SH-SY5Y (cell line): Measurements from ENCODE around the gene KLK1.

Experiments used
- GATA2 ChIP-seq: IDR thresholded peaks from 2 replicates; pipeline ENCODE4 v1.6.1; 2011; ENCODE audit warnings: mild to moderate bottlenecking, low read depth, low read length
- GATA3 ChIP-seq: IDR thresholded peaks from 2 replicates; pipeline ENCODE4 v1.6.1; 2011; ENCODE audit warnings: low read depth, mild to moderate bottlenecking, low read length, moderate library complexity

Gene KLK1

DNA sequence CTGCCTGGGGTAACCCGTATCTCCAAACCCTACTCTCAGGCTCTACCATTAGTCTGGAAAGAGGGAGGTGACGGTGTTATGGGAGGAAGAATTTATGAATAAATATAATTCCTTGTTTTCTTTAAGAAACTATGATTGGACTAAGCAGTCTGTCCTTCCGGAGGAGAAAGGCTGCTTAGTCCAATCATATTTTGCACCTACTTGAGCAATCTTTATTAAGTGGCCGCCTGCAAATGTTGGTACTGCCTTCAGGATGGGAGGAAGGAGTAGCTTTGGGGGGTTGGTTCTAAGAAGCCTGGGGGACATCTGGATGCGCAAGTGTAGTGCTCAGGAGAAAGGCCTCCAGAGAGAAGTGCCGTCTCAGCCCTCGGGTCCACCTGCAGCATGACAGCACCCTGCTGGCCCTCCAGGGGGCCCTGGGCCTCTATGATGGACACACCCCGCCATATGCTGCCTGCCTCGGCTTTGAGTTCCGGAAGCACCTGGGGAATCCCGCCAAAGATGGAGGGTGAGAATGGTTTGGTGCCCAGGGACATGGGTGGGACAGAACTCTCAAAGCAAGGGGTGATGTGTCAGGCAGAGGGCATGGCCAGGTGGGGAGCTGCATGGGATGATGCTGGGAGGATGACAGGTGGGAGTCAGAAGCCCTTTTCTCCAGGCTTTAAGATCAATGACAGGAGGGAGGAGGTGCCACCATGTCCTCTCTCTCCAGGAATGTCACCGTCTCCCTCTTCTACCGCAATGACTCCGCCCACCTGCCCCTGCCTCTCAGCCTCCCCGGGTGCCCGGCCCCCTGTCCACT is 29.3 kb downstream of the KLK1 start:
- TF ChIP-seq GATA3 = no peak
- no peak for TF ChIP-seq GATA2

DNA sequence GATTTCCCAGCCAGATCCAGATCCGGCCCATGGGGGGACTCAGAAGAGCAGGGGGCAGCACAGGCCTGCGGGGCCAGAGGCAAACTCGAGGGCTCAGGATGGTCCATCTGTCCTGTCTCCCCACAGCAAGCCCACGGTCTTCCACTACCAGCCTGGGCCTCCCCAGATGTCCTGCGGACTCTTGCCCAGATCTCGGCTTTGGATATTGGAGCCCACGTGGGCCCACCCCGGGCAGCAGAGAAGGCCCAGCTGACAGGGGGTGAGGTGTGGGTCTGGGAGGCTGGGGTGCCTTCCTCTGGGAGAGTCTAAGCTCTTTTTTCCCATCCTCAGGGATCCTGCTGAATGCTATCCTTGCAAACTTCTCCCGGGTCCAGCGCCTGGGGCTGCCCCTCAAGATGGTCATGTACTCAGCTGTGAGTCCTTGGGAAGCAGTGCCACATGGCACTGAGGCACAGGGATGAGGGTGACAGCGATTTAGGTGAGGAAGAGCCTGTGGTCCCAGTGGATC is 30.0 kb downstream of the KLK1 start:
- no peak for TF ChIP-seq GATA3
- no peak for TF ChIP-seq GATA2

DNA sequence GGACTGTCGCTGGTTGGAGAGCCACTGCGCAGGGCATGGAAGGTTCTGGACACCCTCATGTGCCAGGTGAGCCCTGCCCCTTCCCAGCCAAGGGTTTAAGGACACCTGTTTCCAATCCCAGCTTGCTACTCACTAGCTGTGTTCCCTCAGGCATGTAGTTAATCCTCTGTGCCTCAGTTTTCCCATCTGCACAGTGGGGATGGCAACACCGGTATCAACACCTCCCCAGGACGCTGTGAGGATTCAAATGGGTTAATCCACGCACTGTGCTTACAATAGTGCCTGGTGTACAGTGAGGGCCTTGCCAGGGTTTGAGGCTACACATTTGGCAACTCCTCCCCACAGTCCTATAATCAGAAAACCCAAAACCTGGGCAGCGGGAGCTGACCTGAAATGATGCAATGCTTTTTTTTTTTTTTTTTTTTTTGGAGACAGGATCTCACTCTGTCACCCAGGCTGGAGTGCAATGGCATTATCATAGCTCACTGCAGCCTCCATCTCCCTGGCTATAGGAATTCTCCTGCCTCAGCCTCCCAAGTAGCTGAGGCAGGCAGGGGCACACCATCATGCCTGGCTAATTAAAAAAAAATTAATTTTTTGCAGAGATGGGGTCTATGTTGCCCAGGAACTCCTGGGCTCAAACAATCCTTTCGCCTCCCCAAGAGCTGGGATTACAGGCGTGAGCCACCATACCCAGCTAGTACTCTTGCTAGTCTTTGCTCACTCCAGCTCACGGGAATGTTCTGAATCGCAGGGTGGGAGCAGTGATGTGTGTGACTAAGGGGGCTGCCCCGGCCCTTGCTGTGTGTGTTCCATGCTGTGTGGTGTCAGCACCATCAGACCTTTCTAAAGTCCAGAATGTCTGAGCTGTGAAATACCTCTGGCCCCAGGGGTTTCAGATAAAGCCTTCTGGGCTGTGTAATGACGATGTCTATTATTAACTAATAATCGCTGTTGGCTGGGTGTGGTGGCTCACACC is 31.0 kb downstream of the KLK1 start:
- TF ChIP-seq GATA3 = no peak
- no peak for TF ChIP-seq GATA2

DNA sequence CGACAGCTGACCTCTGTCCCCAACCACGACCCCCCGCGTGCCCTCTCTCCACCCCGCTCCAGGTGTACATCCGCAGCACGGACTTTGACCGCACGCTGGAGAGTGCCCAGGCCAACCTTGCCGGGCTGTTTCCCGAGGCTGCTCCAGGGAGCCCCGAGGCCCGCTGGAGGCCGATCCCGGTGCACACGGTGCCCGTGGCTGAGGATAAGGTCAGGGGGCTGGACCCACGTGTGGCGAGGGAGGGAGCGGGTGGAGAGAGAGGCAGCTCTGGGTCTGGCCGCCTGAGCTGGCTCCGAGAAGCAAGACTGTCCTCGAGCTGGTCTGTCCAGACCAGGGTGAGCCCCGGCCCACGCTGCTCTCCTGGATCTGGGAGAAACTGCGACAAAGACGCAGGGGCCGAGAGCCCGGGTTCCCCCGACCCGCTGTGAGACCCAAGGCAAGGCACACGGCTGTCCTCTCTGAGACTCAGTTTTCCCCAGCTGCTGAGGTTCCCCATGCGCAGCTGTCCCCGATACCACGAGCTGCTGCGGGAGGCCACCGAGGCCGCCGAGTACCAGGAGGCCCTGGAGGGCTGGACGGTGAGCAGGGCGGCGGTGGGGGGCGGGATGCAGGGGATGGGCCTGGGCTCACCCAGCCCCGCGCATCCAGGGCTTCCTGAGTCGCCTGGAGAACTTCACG is 31.9 kb downstream of the KLK1 start:
- TF ChIP-seq GATA2 (no peak), GATA3 (no peak)

DNA sequence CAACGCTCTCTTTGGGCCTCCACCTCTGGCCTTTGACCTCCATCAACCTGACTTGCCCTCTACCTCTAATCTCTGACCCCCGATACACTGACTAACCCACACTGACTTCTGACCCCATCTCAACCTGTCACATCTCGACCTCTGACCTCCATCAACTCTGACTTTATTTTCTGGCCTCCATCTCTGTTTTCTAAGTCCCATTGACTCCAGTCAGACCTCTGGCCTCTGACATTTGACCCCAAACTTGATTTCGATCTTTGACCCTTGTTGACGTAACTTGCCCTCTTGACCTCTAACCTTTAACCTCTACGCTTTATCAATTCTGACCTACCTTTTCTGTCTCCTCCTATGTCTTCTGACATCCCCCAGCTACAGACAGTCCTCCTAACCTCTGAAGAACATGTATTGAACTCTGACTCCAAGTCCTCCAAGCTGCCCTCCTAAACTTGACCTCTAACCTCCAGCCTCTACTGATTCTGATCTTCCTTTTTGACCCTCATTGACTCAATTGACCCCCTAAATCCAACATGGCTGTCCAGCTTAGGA is 32.6 kb downstream of the KLK1 start:
- TF ChIP-seq GATA2 (no peak), GATA3 (no peak)

DNA sequence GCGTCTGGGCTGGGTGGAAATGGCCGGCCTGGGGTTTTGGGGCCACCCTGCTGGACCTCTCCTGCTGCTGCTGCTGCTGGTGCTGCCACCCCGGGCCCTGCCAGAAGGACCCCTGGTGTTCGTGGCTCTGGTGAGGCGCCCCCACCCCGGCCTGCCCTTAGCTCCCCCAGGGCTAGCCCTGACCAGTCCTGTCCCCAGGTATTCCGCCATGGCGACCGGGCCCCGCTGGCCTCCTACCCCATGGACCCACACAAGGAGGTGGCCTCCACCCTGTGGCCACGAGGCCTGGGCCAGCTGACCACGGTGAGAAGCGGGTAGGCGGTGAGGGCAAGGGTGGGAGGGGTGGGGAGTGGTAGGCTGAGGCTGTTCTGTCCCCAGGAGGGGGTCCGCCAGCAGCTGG is 33.2 kb downstream of the KLK1 start, which contains the start of gene ACP4:
Gene ACP4, plus strand, starts transcription at position 20 of the 400 bp plus-strand sequence. Its CDS starts 0 bp downstream, at position 20.
- TF ChIP-seq GATA3 = no peak
- no peak for TF ChIP-seq GATA2

DNA sequence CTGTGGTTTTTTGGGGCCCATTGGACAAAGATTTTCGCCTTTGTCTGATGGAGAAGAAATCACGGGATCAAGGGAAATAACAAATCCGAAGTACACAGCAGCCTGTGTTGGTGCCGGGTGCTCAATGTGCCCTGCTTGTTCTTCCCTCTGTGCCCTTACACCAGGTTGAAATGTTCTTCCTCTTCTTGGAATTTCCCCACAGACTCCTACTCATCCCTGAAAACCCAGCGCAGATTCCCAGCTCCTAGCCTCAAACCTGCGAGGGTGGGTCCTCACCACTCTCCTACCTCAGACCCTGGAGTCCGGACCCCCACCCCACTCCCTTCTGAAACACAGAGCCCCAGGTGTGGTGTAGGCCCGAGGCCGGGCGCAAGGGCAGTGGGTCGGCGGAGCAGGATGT is 38.3 kb downstream of the KLK1 start:
- TF ChIP-seq GATA2 (no peak), GATA3 (no peak)

DNA sequence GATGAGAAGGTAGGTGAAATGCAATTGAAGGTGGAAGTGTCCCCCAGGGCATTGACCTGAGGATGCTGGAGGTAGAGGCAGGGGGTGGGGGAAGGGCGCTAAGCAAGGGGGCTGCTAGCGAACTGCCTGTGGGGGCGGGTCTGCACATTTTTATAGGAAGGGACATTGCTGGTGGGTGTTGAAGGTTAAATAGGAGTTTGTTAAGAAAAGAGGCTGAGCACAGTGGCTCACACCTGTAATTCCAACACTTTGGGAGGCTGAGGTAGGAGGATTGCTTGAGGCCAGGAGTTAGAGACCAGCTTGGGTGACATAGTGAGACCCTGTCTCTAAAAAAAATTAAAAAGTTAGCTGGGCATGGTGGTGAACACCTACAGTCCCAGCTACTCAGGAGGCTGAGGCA is 38.9 kb downstream of the KLK1 start:
- TF ChIP-seq GATA3 = no peak
- no peak for TF ChIP-seq GATA2

DNA sequence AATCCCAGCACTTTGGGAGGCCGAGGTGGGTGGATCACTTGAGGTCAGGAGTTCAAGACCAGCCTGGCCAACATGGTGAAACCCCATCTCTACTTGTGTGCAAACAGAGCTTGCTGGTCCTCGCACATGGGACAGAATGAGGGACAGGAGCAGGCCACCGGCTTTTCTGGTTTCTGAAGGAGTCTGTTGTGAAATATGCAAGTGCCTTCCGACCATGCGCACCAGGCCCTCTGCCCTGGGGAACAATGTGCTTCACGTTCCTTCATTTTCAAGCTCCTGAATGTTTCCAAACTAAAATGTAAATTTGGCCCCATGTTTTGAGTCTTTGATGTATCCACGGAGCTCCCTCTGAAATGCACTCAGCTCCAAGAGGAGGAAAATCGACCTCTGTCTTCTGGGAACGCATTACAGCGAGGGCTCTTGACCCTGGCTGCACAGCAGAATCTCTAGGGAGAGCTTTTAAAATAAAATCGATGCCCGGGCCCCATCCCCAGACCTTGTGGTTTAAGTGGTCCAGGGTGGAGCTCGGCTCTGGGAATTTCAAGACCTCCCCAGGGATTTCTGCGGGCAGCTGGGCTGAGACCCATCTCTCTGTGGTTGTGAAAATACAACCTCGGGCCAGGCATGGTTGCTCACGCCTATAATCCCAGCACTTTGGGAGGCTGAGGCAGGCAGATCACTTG is 42.7 kb downstream of the KLK1 start:
- TF ChIP-seq GATA2 (no peak), GATA3 (no peak)

DNA sequence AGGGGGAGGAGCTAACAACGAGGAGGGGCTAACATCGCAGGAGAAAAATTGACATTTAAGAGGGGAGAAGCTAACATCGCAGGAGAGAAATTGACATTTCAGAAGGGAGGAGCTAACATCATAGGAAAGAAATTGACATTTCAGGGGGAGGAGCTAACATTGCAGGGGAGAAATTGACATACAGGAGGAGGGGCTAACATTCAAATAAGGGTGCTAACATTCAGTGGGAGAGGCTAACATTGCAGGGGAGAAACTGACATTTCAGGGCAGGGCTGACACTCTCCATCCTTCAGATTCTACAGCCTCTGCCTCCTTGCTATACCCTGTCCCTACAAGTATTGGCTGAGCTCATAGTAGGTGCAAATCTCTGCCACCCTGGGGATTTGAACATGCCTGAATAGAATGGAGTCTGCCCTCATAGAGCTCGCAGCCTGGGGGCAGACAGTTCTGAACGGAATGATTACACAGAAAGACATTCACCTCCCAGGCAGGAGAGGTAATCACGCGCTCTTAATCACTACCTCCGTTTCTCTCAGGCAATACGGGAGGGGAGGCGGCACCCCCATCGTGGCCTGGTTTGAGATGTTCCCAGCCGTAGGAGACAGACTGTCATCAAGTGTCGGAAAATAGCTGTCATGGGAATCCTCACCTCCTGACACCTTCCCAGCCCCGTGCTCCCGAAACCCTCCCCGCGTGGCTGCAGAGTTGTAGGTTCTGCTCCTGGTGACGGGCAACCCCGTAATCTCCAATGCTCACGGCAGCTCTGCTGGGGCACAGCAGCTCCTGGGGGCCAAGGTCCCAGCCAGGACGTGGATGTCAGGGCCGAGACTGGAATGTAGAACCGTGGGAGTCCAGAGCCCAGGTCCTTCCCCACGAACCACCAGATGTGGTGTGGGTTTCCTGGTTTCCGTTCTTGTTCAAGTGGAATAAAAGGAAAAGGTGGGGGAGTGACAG is 43.8 kb downstream of the KLK1 start:
- TF ChIP-seq GATA3 = no peak
- TF ChIP-seq GATA2 = no peak

DNA sequence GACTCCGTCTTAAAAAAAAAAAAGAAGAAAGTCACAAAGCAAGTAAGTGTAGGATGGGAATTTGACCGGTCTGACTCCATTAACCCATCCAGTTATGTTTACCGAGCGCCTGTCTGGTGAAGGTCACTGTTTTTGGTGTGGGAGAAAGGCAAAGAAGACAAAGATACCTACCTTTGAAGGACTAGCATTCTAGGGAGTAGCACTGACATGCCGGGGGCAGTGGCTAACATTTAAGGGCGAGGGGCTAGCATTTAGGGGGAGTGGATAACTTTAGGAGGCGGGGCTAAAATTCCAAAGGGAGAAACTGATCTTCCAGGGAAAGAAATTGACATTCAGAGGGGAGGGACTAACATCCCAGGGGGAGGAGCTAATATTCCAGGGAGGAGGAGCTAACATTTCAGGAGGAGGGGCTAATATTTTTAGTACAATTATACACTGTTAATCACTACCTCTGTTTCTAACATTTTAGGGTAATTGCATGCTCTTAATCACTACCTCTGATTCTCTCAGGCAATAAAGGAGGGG is 44.6 kb downstream of the KLK1 start:
- TF ChIP-seq GATA3 (no peak), GATA2 (no peak)

DNA sequence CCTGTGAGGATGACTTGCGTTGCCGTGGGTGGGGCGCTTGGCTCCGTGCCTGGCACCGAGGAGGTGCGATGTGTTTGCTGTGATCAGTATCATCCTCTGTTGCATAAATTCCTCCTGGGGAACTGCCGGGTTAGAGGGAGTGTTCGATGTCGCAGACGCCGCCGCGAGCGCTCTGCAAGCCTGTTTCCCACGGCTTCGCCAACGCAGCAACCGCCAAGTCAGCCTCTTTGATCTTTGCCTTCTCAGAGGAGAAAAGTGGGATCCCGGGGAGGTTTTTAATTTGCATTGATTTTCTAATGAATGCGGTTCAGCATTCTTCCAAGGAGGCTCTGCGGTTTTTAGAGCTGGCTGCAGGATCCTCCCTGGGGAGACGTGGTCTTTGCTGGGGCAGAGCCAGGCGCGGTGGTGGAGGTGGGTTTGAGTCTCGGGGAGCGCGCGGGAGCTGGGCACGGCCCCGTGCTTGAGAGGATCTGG is 45.7 kb downstream of the KLK1 start:
- TF ChIP-seq GATA2 = no peak
- no peak for TF ChIP-seq GATA3
